Fibroblast of lung (primary cell): ENCODE measurements around the gene SHQ1.
"Not testable (repeated sequence)": the region's sequence is repeated elsewhere in the genome, so short reads cannot be mapped to it uniquely, and the experiment has no call there.

ENCODE experiments used
- CTCF ChIP-seq, 2 donors: IDR thresholded peaks in 1 of 2; conservative IDR thresholded peaks in 1 of 2; 1 replicate in 1 of 2; 2 replicates in 1 of 2; pipeline ENCODE4 v1.5.1; 2011 to 2012; ENCODE audit warnings: low read length in 2 of 2, control low read depth in 1 of 2, inconsistent platforms in 1 of 2, low read depth in 1 of 2, mild to moderate bottlenecking in 1 of 2
- EZH2 ChIP-seq: IDR thresholded peaks from 2 replicates; pipeline ENCODE4 v1.5.1; 2012; ENCODE audit warnings: low read length, control low read depth, mild to moderate bottlenecking; ENCODE audit errors: missing control alignments

DNA sequence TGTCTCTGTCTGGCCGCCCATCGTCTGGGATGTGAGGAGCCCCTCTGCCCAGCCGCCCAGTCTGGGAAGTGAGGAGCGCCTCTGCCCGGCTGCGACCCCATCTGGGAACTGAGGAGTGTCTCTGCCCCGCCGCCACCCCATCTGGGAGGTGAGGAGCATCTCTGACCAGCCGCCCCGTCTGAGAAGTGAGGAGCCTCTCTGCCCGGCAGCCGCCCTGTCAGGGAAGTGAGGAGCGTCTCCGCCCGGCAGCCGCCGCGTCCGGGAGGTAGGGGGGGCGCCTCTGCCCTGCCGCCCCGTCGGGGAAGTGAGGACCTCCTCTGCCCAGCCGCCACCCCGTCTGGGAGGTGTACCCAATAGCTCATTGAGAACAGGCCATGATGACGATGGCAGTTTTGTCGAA is 60.0 kb downstream of the SHQ1 start:
- TF ChIP-seq EZH2; CTCF (conservative IDR thresholded peaks at IDR 0.05 in 1 of 2, IDR thresholded peaks at IDR 0.05 in 1 of 2; ENCODE audit: low read depth in 1 of 2, low read length in 2 of 2): not testable (repeated sequence)
